Measurements from ENCODE around the gene SURF1. TPM values are rescaled to one million over a fixed set of nuclear protein-coding genes. Genes with fewer than 3 reads are reported as not detected.

Gene SURF1
- total and polyA plus RNA-seq, 12 donors = 41.7 to 85.4 (median 61.2) TPM

GRCh38 chr9:133333566-133333965 is 22.7 kb downstream of the SURF1 start:
- H3K27me3 ChIP-seq = no peaks in the 10 kb centered on the region
- intact Hi-C loops (cut with DNase I) = loop anchor here in 5 of 10 donors (5.0 to 10.0 kb wide), 5 partner anchors 44 to 299 kb away; partner anchors contain the start of genes GTF3C5 (in 1 of the 5), STKLD1 (in 1 of the 5) and SURF4 (in 1 of the 5)
- no peak for DNase-seq
- no peak for ATAC-seq
- H3K9me3 ChIP-seq = no peaks in the 10 kb centered on the region
- 92 to 93% methylated on average over 10 of the region's 10 CpGs for WGBS, 2 donors
- TF ChIP-seq CTCF (IDR thresholded peaks at IDR 0.05) = no peak
- H3K4me3 ChIP-seq = no peak overlapping the region
- H3K27ac ChIP-seq = no peak overlapping the region
- peaks cover 4 to 30% (median 21%) of the 10 kb centered on the region in 9 donors for H3K4me1 ChIP-seq
- peaks cover 0 to 53% (median 33%) of the 10 kb centered on the region in 9 donors for H3K36me3 ChIP-seq

- no peak for TF ChIP-seq CTCF (IDR thresholded peaks at IDR 0.05)
- intact Hi-C loops (cut with DNase I) = loop anchor here in 5 of 10 donors (5.0 to 10.0 kb wide), 5 partner anchors 44 to 298 kb away; partner anchors contain the start of genes GTF3C5 (in 1 of the 5), STKLD1 (in 1 of the 5) and SURF4 (in 1 of the 5)
- Histone ChIP-seq H3K27ac (no peak overlapping the region), H3K36me3 (peaks cover 0 to 52% (median 33%) of the 10 kb centered on the region in 9 donors), H3K4me3 (no peak overlapping the region), H3K4me1 (peaks cover 4 to 30% (median 21%) of the 10 kb centered on the region in 9 donors), H3K27me3 (no peaks in the 10 kb centered on the region), H3K9me3 (no peaks in the 10 kb centered on the region)
- DNase-seq (no peak), ATAC-seq (no peak)
- 88 to 95% methylated on average over 11 of the region's 11 CpGs for WGBS, 2 donors
These were observed 23.3 kb downstream of the SURF1 start for GRCh38 chr9:133333011-133333410.

DNA sequence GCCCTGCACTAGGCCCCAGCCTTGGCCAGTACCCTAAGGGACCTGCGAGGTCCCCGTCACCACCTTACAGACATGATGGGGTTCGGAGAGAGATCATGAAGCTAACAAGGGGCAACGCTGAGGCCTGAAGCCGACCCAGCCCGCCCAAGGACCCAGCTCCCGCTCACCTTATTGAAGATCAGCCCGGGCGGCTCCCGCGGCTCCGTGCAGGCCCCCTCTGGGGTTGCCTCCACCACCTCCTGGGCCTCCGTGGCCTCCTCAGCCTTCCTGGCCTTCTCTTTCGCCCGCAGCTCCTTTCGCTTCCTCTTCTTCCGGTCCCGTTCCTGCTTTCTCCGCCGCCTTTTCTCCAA is 23.9 kb downstream of the SURF1 start:
- intact Hi-C loops (cut with DNase I) = loop anchor here in 5 of 10 donors (5.0 to 10.0 kb wide), 5 partner anchors 45 to 298 kb away; partner anchors contain the start of genes GTF3C5 (in 1 of the 5), STKLD1 (in 1 of the 5) and SURF4 (in 1 of the 5)
- H3K27ac ChIP-seq = no peak overlapping the region
- peaks cover 0 to 52% (median 33%) of the 10 kb centered on the region in 9 donors for H3K36me3 ChIP-seq
- H3K27me3 ChIP-seq = no peaks in the 10 kb centered on the region
- WGBS, 2 donors = 88 to 90% methylated on average over 19 to 20 of the region's 20 CpGs
- H3K9me3 ChIP-seq = no peaks in the 10 kb centered on the region
- H3K4me1 ChIP-seq = peaks cover 4 to 30% (median 21%) of the 10 kb centered on the region in 9 donors
- no peak for TF ChIP-seq CTCF (IDR thresholded peaks at IDR 0.05)
- no peak for DNase-seq
- no peak overlapping the region for H3K4me3 ChIP-seq
- no peak for ATAC-seq

DNA sequence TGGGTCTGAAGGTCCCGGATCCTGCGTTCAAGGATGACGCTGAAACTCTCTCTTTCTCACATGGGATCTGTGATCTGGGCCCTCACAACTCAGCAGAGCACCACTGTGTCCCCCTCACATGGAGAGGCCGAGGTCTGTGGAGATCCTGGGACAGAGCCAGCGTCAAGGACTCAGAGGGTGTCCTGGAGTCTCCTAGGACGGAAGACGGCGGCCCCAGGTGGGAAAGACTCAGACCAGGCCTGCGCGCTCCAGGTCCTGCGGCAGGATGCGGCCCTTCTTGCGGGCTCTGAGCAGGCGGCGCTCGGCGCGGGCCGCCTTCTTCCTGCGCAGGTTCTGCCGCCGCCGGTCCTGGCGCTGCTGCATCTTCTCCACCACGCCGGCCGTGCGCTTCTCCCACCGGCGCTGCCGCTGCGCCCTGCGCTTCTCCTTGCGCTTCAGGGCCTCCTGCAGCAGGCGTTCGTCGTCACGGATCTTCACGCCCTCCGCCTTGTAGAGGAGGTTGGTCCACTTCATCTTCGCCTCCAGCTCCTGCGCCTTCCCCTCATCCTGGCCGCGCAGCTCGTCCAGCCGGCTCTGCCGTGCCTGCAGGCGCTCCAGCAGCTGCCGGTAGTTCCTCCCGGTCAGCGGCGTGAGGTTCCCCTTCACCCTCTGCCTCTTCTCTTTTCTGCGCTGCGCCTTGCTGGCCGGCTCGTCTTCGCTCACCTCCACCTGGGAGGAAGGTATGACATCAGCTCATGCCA is 24.5 kb downstream of the SURF1 start:
- WGBS, 2 donors = 96 to 97% methylated on average over 57 of the region's 57 CpGs
- TF ChIP-seq CTCF (IDR thresholded peaks at IDR 0.05) = no peak
- Histone ChIP-seq H3K4me1 (peaks cover 4 to 29% (median 20%) of the 10 kb centered on the region in 9 donors), H3K9me3 (no peaks in the 10 kb centered on the region), H3K27me3 (no peaks in the 10 kb centered on the region), H3K36me3 (peaks cover 0 to 52% (median 33%) of the 10 kb centered on the region in 9 donors), H3K4me3 (no peak overlapping the region), H3K27ac (no peak overlapping the region)
- ATAC-seq = no peak
- intact Hi-C loops (cut with DNase I) = loop anchor here in 5 of 10 donors (2.0 to 10.0 kb wide), 6 partner anchors 45 to 297 kb away; partner anchors contain the start of genes GTF3C5 (in 1 of the 5), STKLD1 (in 1 of the 5) and SURF4 (in 1 of the 5)
- no peak for DNase-seq
